Liver (tissue), 9 donors: ENCODE measurements around the gene PRG2. TPM values are rescaled to one million over a fixed set of nuclear protein-coding genes. Genes with fewer than 3 reads are reported as not detected.

Experiments
- DNase-seq: peaks from one replicate; pipeline ENCODE4 v3.0.0-alpha.2; 2017; ENCODE audit warnings: low spot score
- H3K27ac ChIP-seq, 2 donors: one replicate each; pipeline ENCODE4 v1.7.0; 2013; ENCODE audit warnings: inconsistent platforms in 2 of 2, low read length in 2 of 2, control low read depth in 1 of 2, low read depth in 1 of 2, mild to moderate bottlenecking in 1 of 2
- H3K27me3 ChIP-seq, 4 donors: one replicate each; pipeline versions ENCODE4 v1.6.1 to v1.7.0; 2013; ENCODE audit warnings: low read length in 3 of 4, inconsistent platforms in 1 of 4, mild to moderate bottlenecking in 1 of 4, moderate library complexity in 1 of 4; ENCODE audit not compliant: control insufficient read depth in 4 of 4, insufficient read depth in 4 of 4
- H3K36me3 ChIP-seq, 4 donors: one replicate each; pipeline versions ENCODE4 v1.6.1 to v1.7.0; 2013; ENCODE audit warnings: low read length in 3 of 4, mild to moderate bottlenecking in 3 of 4, low read depth in 1 of 4, moderate library complexity in 1 of 4; ENCODE audit not compliant: control insufficient read depth in 4 of 4, insufficient read depth in 3 of 4
- H3K4me1 ChIP-seq, 4 donors: one replicate each; pipeline versions ENCODE4 v1.6.1 to v1.7.0; 2013; ENCODE audit warnings: low read length in 3 of 4, mild to moderate bottlenecking in 3 of 4, moderate library complexity in 1 of 4; ENCODE audit not compliant: control insufficient read depth in 4 of 4, insufficient read depth in 4 of 4
- H3K4me3 ChIP-seq, 3 donors: one replicate each; pipeline versions ENCODE4 v1.6.1 to v1.7.0; 2013; ENCODE audit warnings: low read length in 3 of 3, control low read depth in 1 of 3, low read depth in 1 of 3, mild to moderate bottlenecking in 1 of 3
- H3K9ac ChIP-seq, 2 donors: one replicate each; pipeline ENCODE4 v1.7.0; 2013; ENCODE audit warnings: low read length in 2 of 2, mild to moderate bottlenecking in 2 of 2, moderate library complexity in 2 of 2, control low read depth in 1 of 2, low read depth in 1 of 2
- H3K9me3 ChIP-seq, 4 donors: one replicate each; pipeline versions ENCODE4 v1.6.1 to v1.7.0; 2013; ENCODE audit warnings: low read length in 3 of 4; ENCODE audit not compliant: control insufficient read depth in 4 of 4
- EGR1 ChIP-seq, 2 donors: IDR thresholded peaks; 2 replicates each; pipeline ENCODE4 v1.6.1; 2016 to 2018; ENCODE audit warnings: antibody characterized with exemption in 2 of 2, low read depth in 2 of 2
- FOXA1 ChIP-seq: IDR thresholded peaks from 2 replicates; pipeline ENCODE4 v1.6.1; 2016; ENCODE audit warnings: antibody characterized with exemption
- FOXA2 ChIP-seq: IDR thresholded peaks from 2 replicates; pipeline ENCODE4 v1.6.1; 2016; ENCODE audit warnings: antibody characterized with exemption
- GABPA ChIP-seq, 2 donors: IDR thresholded peaks in 1 of 2; conservative IDR thresholded peaks in 1 of 2; 2 replicates each; pipeline ENCODE4 v1.6.1; 2016; ENCODE audit warnings: antibody characterized with exemption in 2 of 2, mild to moderate bottlenecking in 1 of 2, moderate library complexity in 1 of 2
- HNF4A ChIP-seq, 2 donors: conservative IDR thresholded peaks; 2 replicates each; pipeline ENCODE4 v1.6.1; 2016; ENCODE audit warnings: antibody characterized with exemption in 2 of 2, mild to moderate bottlenecking in 2 of 2
- HNF4G ChIP-seq: IDR thresholded peaks from 2 replicates; pipeline ENCODE4 v1.6.1; 2016; ENCODE audit warnings: antibody characterized with exemption
- JUND ChIP-seq, 2 donors: IDR thresholded peaks; 2 replicates each; pipeline ENCODE4 v1.6.1; 2016; ENCODE audit warnings: antibody characterized with exemption in 2 of 2
- NR2F2 ChIP-seq: IDR thresholded peaks from 2 replicates; pipeline ENCODE4 v1.6.1; 2016; ENCODE audit warnings: antibody characterized with exemption
- RAD21 ChIP-seq, 2 donors: IDR thresholded peaks; 2 replicates each; pipeline ENCODE4 v1.6.1; 2016; ENCODE audit warnings: antibody characterized with exemption in 2 of 2, mild to moderate bottlenecking in 2 of 2
- RXRA ChIP-seq, 2 donors: IDR thresholded peaks; 2 replicates each; pipeline ENCODE4 v1.6.1; 2017 to 2018; ENCODE audit warnings: antibody characterized with exemption in 2 of 2, mild to moderate bottlenecking in 1 of 2
- SP1 ChIP-seq: IDR thresholded peaks from 2 replicates; pipeline ENCODE4 v1.6.1; 2018; ENCODE audit warnings: antibody characterized with exemption, mild to moderate bottlenecking
- TAF1 ChIP-seq: conservative IDR thresholded peaks from 2 replicates; pipeline ENCODE4 v1.6.1; 2016; ENCODE audit warnings: antibody characterized with exemption, mild to moderate bottlenecking
- YY1 ChIP-seq: IDR thresholded peaks from 2 replicates; pipeline ENCODE4 v1.6.1; 2016; ENCODE audit warnings: antibody characterized with exemption, mild to moderate bottlenecking
- WGBS: extraction: QIAGEN DNeasy Blood & Tissue Kit; methylation state at CpG from one replicate; pipeline ENCODE4 v1.1.7; 2013; 5-methylcytosine and 5-hydroxymethylcytosine counted together
- polyA plus RNA-seq, 2 donors: library from polyadenylated mRNA; stranded (reverse) in 1 of 2; unstranded in 1 of 2; fragments of 200-250 nt in 1 of 2; fragments of >200 nt in 1 of 2; fragmentation: Nextera tagmentation in 1 of 2; extraction: Ambion mirVana in 1 of 2; gene quantifications; one replicate each; pipeline versions ENCODE4 v1.2.1 to v1.2.3, GENCODE V29; 2013 to 2015
- total RNA-seq, 2 donors: library from RNA; depleted of rRNA; stranded (reverse); fragments of >200 nt; gene quantifications; one replicate each; pipeline ENCODE4 v1.2.3, GENCODE V29; 2014
- TF ChIP-seq, protein P1 (sequence below): IDR thresholded peaks from 2 replicates; pipeline ENCODE4 v1.6.1; 2016; ENCODE audit warnings: antibody characterized with exemption, mild to moderate bottlenecking
- TF ChIP-seq, protein P2 (sequence below): IDR thresholded peaks from 2 replicates; pipeline ENCODE4 v1.6.1; 2016; ENCODE audit warnings: antibody characterized with exemption
- TF ChIP-seq, protein P3 (sequence below): IDR thresholded peaks from 2 replicates; pipeline ENCODE4 v1.6.1; 2016; ENCODE audit warnings: antibody characterized with exemption
- TF ChIP-seq, protein P4 (sequence below): fragments of 150-350 bp; IDR thresholded peaks from 2 replicates; pipeline ENCODE4 v1.5.1; 2017; ENCODE audit warnings: improper control_type of control experiment, low read depth, low read length; ENCODE audit not compliant: missing input control
- TF ChIP-seq, protein P5 (sequence below): IDR thresholded peaks from 2 replicates; pipeline ENCODE4 v1.6.1; 2016; ENCODE audit warnings: antibody characterized with exemption
- donor health status: healthy.
- donor health status: healthy.
- donor health status: healthy.
- donor health status: healthy.
- donor health status: healthy.

Gene PRG2
- total and polyA plus RNA-seq, 4 donors: 0.74 to 24.2 (median 1.2) TPM; not detected in 1

DNA sequence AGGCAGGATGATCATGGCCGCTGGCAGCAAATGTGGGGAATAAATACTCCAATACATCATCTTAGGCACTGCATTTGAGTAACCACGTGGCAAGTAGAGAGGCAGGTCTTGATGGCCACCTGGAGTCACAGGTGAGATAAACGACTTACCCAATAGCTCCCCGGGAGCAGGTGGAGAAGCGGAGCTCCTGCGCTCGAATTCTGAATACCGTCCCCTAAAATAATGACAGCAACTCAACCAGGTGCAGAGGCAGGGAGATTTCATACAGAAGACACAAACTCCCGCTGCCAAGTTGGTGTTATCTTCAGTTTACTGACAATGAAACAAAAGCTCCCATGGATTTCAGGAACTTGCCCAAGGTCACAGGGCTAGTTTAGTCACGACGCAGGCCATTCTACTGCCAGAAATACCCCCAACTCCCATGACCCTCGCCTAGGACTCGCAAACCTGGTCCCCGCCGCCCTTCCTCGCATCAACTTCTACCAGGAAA, 36.0 kb upstream of the PRG2 start:
- Histone ChIP-seq H3K9me3 (no peaks in the 10 kb centered on the region), H3K4me3 (peak overlapping the region; percentile 35 to 68 (median 65)), H3K9ac (peak overlapping the region; percentile 72 to 76), H3K27ac (peak overlapping the region; percentile 92 to 99), H3K27me3 (no peaks in the 10 kb centered on the region), H3K4me1 (peaks cover 12 to 74% (median 32%) of the 10 kb centered on the region in 4 donors), H3K36me3 (peaks cover 2 to 16% (median 8%) of the 10 kb centered on the region in 4 donors)
- no peak for TF ChIP-seq EGR1 (IDR thresholded peaks at IDR 0.05; ENCODE audit: low read depth in 2 of 2)
- no peak for TF ChIP-seq NR2F2
- TF ChIP-seq, protein P1, sequence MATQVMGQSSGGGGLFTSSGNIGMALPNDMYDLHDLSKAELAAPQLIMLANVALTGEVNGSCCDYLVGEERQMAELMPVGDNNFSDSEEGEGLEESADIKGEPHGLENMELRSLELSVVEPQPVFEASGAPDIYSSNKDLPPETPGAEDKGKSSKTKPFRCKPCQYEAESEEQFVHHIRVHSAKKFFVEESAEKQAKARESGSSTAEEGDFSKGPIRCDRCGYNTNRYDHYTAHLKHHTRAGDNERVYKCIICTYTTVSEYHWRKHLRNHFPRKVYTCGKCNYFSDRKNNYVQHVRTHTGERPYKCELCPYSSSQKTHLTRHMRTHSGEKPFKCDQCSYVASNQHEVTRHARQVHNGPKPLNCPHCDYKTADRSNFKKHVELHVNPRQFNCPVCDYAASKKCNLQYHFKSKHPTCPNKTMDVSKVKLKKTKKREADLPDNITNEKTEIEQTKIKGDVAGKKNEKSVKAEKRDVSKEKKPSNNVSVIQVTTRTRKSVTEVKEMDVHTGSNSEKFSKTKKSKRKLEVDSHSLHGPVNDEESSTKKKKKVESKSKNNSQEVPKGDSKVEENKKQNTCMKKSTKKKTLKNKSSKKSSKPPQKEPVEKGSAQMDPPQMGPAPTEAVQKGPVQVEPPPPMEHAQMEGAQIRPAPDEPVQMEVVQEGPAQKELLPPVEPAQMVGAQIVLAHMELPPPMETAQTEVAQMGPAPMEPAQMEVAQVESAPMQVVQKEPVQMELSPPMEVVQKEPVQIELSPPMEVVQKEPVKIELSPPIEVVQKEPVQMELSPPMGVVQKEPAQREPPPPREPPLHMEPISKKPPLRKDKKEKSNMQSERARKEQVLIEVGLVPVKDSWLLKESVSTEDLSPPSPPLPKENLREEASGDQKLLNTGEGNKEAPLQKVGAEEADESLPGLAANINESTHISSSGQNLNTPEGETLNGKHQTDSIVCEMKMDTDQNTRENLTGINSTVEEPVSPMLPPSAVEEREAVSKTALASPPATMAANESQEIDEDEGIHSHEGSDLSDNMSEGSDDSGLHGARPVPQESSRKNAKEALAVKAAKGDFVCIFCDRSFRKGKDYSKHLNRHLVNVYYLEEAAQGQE: no peak
- TF ChIP-seq HNF4G: no peak
- TF ChIP-seq, protein P2, sequence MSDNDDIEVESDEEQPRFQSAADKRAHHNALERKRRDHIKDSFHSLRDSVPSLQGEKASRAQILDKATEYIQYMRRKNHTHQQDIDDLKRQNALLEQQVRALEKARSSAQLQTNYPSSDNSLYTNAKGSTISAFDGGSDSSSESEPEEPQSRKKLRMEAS: peak; percentile 66
- TF ChIP-seq RAD21 (IDR thresholded peaks at IDR 0.05): no peak
- TF ChIP-seq, protein P3, sequence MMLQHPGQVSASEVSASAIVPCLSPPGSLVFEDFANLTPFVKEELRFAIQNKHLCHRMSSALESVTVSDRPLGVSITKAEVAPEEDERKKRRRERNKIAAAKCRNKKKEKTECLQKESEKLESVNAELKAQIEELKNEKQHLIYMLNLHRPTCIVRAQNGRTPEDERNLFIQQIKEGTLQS: no peak
- TF ChIP-seq FOXA1: no peak
- TF ChIP-seq, protein P4, sequence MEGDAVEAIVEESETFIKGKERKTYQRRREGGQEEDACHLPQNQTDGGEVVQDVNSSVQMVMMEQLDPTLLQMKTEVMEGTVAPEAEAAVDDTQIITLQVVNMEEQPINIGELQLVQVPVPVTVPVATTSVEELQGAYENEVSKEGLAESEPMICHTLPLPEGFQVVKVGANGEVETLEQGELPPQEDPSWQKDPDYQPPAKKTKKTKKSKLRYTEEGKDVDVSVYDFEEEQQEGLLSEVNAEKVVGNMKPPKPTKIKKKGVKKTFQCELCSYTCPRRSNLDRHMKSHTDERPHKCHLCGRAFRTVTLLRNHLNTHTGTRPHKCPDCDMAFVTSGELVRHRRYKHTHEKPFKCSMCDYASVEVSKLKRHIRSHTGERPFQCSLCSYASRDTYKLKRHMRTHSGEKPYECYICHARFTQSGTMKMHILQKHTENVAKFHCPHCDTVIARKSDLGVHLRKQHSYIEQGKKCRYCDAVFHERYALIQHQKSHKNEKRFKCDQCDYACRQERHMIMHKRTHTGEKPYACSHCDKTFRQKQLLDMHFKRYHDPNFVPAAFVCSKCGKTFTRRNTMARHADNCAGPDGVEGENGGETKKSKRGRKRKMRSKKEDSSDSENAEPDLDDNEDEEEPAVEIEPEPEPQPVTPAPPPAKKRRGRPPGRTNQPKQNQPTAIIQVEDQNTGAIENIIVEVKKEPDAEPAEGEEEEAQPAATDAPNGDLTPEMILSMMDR: no peak
- TF ChIP-seq HNF4A (conservative IDR thresholded peaks at IDR 0.05): no peak
- no peak for TF ChIP-seq SP1
- TF ChIP-seq YY1: peak; percentile 48
- no peak for TF ChIP-seq TAF1
- peak in 1 of 2 donors; percentile 4 for TF ChIP-seq RXRA (IDR thresholded peaks at IDR 0.05)
- TF ChIP-seq, protein P5, sequence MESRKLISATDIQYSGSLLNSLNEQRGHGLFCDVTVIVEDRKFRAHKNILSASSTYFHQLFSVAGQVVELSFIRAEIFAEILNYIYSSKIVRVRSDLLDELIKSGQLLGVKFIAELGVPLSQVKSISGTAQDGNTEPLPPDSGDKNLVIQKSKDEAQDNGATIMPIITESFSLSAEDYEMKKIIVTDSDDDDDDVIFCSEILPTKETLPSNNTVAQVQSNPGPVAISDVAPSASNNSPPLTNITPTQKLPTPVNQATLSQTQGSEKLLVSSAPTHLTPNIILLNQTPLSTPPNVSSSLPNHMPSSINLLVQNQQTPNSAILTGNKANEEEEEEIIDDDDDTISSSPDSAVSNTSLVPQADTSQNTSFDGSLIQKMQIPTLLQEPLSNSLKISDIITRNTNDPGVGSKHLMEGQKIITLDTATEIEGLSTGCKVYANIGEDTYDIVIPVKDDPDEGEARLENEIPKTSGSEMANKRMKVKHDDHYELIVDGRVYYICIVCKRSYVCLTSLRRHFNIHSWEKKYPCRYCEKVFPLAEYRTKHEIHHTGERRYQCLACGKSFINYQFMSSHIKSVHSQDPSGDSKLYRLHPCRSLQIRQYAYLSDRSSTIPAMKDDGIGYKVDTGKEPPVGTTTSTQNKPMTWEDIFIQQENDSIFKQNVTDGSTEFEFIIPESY: no peak
- no peak for TF ChIP-seq GABPA (IDR thresholded peaks at IDR 0.05 in 1 of 2, conservative IDR thresholded peaks at IDR 0.05 in 1 of 2)
- TF ChIP-seq FOXA2: no peak
- no peak for TF ChIP-seq JUND (IDR thresholded peaks at IDR 0.05)
- DNase-seq: no peak
- WGBS: 7% methylated on average over 16 of the region's 16 CpGs
